OCI-LY1 (cell line): ENCODE measurements around the gene PASD1.

Experiments
- CTCF ChIP-seq: fragments of 200-600 bp; sonication (generic), shearing (Covaris generic); IDR thresholded peaks from 2 replicates; pipeline ENCODE4 v1.5.1; 2017; ENCODE audit warnings: mild to moderate bottlenecking, antibody characterized with exemption, low read length, moderate library complexity, mixed read lengths
- EZH2 ChIP-seq: fragments of 200-600 bp; sonication (generic), shearing (Covaris generic); IDR thresholded peaks from 2 replicates; pipeline ENCODE4 v1.8.0; 2017; ENCODE audit warnings: borderline replicate concordance, mixed run types, mild to moderate bottlenecking, antibody characterized with exemption, low read length, moderate library complexity, mixed read lengths

- TF ChIP-seq CTCF (no peak), EZH2 (no peak)
Observed at GRCh38 chrX:151711154-151711553, 147.7 kb downstream of the PASD1 start.
